Urothelium cell line (cell line): ENCODE results near the gene CEBPZOS.

Experiments
- DNase-seq: peaks from one replicate; pipeline ENCODE4 v3.0.0; 2011; ENCODE audit warnings: low spot score, mixed read lengths
- FAIRE-seq: peaks from 2 replicates; lab custom pipeline; 2011; peaks lifted over from hg19 to GRCh38; lab: Jason Lieb, UNC

The CEBPZOS gene

GRCh38 chr2:37196320-37197195 lies at the start of gene CEBPZOS:
TSS of gene CEBPZOS (plus strand) at chr2:37196496. CDS start at chr2:37199705, 3,209 bp downstream.
- DNase-seq (peak; percentile 89), FAIRE-seq (peak; percentile 94)

- FAIRE-seq (no peak), DNase-seq (no peak)
Measured at GRCh38 chr2:37148325-37148724, 48.0 kb upstream of the CEBPZOS start.

- no peak for DNase-seq
- no peak for FAIRE-seq
Measured at GRCh38 chr2:37149626-37150322, 46.5 kb upstream of the CEBPZOS start.

- DNase-seq = no peak
- no peak for FAIRE-seq
Measured at GRCh38 chr2:37153224-37153623, 43.1 kb upstream of the CEBPZOS start.

GRCh38 chr2:37154785-37155184 lies 41.5 kb upstream of the CEBPZOS start:
- FAIRE-seq = no peak
- DNase-seq = no peak

- FAIRE-seq (no peak), DNase-seq (no peak)
Measured at GRCh38 chr2:37156071-37156856, 40.0 kb upstream of the CEBPZOS start.

GRCh38 chr2:37156857-37157714 lies 39.2 kb upstream of the CEBPZOS start, which contains the start of gene EIF2AK2:
TSS of gene EIF2AK2 (minus strand) at chr2:37156980. CDS start at chr2:37147806, 9,174 bp downstream.
- DNase-seq = peak; percentile 98
- FAIRE-seq = no peak

- no peak for DNase-seq
- no peak for FAIRE-seq
Measured at GRCh38 chr2:37164757-37165156, 31.5 kb upstream of the CEBPZOS start.

- FAIRE-seq (no peak), DNase-seq (no peak)
Measured at GRCh38 chr2:37167636-37168180, 28.6 kb upstream of the CEBPZOS start.

- peak; percentile 63 for DNase-seq
- FAIRE-seq = no peak
Measured at GRCh38 chr2:37168217-37168981, 27.9 kb upstream of the CEBPZOS start.

- no peak for FAIRE-seq
- no peak for DNase-seq
Measured at GRCh38 chr2:37171624-37171950, 24.7 kb upstream of the CEBPZOS start.

- DNase-seq (no peak), FAIRE-seq (no peak)
Measured at GRCh38 chr2:37173741-37174140, 22.6 kb upstream of the CEBPZOS start.

GRCh38 chr2:37180006-37180639 lies 16.2 kb upstream of the CEBPZOS start:
- no peak for DNase-seq
- no peak for FAIRE-seq

GRCh38 chr2:37180640-37181039 lies 15.7 kb upstream of the CEBPZOS start:
- no peak for FAIRE-seq
- DNase-seq = no peak

- FAIRE-seq (no peak), DNase-seq (no peak)
Measured at GRCh38 chr2:37181726-37182684, 14.3 kb upstream of the CEBPZOS start.

GRCh38 chr2:37188570-37188969 lies 7.7 kb upstream of the CEBPZOS start, which contains the start of gene SULT6B1:
TSS of gene SULT6B1 (minus strand) at chr2:37188670. CDS start at chr2:37188640, 30 bp downstream.
- FAIRE-seq = no peak
- no peak for DNase-seq

- DNase-seq (peak; percentile 57), FAIRE-seq (no peak)
Measured at GRCh38 chr2:37189452-37190153, 6.7 kb upstream of the CEBPZOS start.
